NCI-H1436 treated with DMSO at 0.1 percent for 48 hours (cell line): ENCODE results near the gene NUBP2.
A peak's percentile ranks its signal among the peaks of the same experiment; 100 is the strongest.

Experiments used
- DNase-seq: peaks from one replicate; lab custom pipeline; 2025; lab: John Stamatoyannopoulos, UW

NUBP2 gene

DNA sequence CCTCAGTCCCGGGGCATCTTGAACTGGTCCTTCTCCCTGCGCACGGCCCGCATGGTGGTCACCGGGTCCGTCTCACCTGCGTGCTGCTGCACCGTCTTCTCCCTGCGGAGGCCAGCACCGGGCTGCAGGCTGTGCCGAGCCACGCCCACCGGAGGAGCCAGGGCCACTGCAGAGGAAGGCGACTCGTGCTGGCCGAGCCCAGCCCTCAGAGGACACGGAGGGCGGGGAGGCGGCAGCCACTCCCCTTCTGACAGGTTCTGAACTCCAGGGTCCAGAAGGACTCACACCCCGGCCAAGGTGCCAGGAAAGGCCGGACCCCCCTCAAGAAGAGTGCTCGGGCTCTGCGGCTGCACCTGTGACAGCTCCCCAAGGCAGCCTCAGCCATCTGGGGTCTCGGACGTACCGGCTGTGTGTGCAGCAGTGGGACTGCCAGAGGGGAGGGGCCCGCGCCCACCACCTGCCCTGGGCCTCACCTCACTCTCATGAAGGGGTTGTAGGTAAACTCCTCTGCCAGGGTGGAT is 26.6 kb downstream of the NUBP2 start:
- no peak for DNase-seq

DNA sequence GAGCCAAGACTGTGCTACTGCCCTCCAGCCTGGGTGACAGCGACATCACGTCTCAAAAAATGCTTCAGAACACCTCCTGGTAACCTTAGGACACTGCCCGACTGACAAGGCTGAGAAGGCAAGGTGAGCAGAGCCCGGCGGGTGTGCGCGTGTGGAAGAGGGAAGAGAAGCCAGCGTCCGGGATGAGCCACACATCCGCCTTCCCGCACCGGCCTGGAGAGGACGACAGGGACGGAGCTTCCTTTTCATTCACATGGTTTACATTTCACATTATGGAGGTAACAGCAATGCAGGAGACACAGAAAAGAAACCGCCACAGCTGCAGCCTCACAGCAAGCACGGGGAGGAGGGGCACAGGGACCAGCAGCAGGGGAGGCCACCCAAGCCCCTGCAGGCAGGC is 27.3 kb downstream of the NUBP2 start:
- no peak for DNase-seq

DNA sequence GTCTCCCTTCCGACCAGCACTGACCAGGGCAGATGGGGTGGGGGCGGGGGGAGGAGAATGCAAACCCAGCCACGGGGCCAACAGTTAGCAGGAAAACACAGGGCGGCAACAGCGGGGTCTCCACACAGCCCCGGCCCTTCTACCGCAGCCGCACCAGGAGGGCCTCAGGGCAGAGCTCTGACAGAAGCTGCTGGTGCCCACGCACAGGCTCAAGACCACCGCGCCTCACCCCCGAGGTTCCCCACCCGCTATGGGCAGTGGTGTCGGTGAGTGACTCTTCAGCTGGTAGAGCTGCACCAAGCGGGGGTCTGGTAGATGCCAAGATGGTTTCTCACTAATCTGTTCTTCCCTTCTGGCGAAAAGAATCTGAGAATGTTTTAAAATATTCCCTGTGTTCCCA is 27.8 kb downstream of the NUBP2 start:
- no peak for DNase-seq

DNA sequence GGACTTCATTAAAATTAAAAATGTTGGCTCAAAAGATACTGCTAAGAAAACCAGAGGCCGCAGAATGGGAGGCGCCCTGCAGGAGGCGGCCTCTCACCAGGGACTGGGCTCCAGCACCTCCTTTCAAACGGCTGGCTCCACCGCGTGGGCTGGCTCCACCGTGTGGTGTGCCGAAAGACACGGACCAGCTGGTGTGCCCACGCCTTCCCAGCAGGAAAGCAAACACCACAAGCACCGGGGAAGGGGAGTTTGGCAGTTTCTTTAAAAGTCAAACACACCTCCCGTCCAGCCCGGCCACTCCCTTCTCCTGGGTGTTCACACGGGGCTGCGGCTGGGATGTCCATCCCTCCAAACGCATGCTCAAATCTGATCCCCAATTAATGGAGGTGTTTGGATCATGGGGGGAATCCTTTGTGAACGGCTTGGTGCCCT is 30.0 kb downstream of the NUBP2 start:
- DNase-seq = no peak

DNA sequence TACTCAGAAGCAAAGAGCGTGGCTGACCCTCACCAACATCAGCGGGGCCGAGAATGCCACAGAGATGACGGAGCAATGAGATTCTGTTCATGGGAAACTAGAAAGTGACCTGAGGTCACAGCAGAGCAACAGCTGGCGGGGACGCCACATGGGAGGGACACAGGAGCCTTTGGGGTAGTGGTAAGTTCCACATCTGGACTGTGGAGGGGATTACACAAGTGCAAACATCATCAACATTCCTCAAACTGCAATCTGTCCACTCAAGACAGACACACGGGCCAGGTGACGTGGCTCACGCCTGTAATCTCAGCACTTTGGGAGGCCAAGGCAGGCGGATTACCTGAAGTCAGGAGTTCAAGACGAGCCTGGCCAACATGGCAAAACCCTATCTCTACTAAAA is 32.7 kb downstream of the NUBP2 start:
- no peak for DNase-seq

DNA sequence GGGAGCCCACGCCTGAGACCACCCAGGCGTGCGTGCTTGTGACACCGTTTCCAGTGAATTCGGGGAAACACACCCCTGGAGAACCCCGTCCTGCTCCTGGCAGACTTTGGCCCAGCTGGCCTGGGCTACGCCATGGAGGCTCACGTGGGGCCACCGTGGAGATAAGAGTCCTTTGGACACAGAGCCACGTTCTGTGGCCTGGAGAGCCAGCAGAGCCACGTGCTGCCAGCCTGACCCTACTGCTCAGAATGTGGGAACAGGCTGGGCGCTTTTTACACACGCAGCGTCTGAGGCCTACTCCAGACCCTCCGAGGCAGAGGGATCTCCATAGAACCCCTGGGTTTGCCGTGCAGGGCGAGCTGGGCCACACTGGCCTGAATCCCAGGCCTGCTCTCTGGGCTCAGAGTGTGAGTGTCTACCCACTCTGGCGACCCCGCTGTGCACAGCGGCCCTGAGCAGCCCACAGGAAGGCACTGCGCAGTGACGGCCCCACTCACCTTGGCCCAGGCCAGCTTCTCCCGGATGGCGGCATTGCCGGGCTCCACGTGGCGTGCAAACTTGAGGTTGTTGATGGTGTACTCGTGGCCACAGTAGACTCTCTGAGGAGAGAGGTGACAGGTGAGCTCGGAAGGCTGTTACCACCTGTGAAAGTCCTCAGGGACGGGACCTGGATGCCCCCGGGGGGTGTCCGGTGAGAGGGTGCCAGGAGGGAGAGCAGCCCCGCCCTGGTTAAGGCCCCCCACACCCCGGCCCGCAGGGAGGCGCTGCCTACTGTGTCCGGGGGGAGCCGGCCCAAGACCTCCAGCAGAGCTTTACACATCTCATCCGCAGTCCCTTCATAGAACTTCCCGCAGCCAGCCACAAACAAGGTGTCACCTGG is 33.9 kb downstream of the NUBP2 start:
- DNase-seq = no peak

DNA sequence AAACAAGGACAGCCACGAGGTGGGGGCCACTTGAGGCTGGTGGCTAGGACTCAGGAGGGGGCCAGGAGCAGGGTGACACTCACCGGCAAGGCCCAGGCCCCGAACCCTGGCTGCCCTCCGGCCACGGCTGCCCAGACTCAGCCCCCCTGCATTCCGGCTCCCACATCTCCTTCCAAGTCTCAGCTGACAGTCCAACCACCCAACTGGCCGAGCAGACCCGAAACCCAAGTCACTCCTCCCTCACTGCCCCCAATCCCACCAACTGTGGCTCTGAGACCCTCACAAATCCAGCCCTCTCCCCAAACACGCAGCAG is 34.5 kb downstream of the NUBP2 start:
- no peak for DNase-seq

DNA sequence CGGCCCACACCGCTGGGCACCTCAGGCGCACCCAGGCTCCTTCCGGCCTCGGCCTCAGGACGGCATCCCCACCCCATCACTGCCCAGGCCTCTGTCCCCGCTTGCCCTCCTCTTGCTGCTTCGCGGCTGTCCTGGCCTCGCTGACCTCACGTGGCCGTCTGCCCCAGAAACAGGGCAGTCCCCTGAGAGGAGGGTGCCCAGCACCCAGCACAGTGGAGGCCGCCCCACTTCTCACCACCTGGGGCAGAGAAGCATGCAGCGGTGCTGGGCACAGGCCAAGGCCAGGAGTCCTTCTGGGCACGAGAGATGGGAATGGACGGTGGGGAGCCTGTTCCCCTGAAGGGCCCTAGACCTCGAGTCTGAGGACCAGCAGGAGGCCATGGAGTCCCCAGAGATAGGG is 35.0 kb downstream of the NUBP2 start:
- DNase-seq = no peak

DNA sequence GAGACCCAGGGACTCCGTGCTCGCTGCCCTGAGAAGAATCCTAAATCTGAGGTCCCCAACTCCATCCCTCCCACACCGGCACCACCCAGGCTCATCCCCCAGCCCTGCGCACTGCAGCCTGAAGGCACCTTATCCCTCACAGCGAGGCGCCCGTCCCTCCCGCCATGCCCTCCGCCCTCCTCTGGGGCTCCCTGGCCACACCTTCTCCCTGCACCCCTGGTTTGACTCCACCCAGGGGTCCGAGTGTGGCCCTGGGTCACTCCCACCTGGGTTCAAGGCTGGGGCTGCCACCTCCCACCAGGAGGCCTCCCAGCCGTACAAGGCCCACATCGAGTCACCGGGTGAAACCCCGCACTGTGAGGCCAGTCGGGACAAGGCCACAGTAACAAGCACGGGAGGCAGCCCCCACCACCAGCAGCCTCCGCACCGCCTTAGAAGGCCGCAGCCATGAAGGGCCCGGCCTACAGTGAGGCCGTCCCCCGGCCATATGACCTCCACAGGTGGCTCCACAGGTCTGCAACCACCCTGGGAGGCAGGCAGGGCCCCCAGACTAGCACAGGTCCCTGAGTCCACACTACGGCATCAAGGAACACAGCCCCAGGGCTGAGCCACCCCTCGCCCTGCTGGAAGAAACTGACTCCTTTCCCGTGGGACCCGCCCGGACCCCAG is 35.6 kb downstream of the NUBP2 start:
- no peak for DNase-seq

DNA sequence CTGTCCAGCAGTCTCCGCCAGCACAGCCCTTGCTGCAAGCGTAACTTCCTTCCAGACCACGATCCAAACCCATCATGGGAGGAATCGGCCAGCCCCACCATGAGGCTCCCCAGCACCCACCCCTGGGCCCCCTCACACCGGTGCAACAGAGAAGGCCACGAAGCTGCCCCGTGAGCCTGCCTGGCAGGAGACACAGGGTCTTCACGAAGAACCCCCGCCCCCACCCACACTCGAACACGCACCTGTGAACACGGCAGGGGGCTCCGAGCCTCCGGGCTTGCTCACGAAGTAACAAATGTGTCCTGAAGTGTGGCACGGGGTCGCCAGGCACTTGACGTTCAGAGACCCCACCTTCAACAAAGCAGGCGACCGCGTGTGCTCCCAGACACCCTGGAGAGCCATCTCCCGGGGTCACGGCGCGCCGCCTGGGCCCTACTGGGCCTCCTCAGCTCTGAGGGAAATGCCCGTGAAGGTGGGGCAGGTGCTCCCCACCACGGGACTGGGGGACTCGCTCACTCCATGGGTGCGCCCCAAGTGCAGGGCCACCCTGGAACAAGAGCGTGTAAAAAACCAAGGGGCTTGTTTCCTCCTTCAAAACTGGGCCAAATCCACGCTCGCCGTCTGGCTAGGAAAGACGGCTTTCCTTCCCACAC is 36.2 kb downstream of the NUBP2 start:
- no peak for DNase-seq

DNA sequence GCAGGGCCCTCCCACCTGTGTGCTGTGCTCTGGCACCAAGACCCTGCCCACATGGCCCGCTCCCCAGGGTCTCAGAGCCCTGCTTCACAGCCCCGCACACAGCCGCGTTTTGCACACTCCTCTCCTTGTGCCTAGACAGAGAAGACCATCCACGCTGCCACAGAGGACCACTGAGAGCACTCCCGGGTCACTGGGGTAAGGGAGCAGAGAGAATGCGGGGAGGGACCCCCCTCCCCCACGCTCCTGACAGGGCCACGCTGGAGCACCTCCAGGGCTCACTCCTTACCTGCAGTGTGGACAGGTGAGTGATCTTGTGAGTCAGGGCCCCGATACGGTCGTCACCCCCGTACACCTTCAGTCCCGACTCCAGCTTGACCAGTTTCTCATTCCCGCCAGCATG is 36.9 kb downstream of the NUBP2 start:
- DNase-seq = no peak

DNA sequence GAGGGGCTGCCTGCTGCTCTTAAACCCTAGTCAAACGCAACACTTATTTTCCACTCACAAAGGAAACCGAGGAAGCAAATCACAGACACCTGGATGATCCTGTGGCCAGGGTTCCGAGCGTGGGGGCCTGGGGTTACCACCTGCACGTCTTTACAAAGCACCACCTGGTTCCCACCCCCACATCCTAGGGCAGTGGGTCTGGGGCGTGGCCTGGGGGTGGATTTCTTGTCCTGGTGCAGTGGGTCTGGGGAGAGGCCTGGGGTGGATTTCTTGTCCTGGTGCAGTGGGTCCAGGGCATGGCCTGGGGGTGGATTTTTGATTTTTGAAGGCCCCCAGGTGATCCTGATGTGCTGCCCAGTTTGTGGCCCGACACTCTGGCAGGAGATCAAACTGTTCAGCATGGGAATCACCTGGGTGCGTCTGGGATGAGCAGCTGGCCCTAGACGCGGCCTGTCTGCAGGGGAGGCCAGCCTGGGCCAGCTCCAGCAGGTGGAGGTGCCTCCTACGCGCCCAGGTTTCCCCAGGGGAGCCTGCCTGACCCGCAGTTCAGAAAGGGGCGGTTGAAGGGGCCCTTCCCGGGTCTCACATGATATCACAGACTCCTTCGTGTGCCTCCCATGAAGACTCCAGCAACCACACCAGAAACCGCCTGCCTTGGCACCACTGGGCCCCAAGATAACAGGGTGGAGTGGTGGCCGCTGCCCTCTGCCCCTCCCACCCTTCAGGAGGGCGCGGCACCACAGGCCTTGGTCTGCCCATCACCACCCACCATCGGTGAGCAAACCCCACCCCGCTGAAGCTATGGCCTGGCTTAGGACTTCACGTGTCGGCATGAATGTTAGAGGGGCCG is 37.6 kb downstream of the NUBP2 start:
- DNase-seq = no peak

DNA sequence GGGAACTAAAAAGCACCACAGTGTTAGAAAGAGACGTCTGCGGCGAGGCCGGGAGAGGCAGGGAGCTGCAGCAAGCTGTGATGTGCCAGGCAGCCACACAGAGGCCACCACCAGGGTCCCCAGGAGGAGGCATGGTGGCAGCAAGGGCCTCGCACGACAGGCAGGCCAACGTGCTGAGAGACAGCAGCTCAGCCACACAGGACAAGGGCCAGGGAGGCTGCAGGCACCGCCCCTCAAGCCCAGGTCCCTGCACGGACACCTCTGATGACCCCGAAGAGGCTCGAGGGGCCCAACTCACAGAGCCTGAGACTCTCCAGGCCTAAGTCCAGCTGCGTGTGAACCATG is 38.2 kb downstream of the NUBP2 start:
- DNase-seq = no peak

DNA sequence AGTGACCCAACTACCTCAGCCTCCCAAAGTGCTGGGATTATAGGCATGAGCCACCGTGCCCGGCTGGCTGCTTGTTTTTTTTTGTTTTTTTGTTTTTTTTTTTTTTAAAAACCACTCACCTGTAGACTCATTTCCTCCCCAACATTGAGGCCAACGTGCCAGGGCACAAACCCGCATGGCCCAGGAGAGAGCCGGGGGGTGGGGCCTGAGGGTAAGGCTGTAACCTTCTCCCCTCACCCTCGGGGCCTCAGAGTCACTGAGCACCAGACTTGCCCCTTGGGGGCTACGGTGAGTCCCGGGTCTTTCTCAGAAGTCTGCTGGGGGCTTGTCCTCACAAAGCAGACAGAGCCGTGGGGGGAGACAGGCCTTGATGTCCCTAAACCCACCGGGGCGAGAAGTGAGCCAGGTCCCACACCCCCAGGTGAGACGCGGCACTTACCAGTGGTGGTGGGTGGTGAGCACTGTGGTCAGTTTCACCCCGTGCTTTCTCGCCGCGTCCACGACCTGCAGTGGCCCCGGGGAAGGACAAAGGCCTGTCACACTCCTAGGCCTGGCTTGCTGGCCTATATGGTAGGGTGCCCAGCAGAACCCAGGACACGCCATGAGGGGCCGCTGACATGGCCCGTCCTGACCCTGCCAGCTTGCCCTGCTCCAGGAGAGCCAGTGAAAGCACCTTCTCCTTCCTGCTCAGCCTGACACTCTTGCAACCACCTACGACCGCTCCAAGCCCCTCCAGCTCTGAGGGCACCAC is 39.3 kb downstream of the NUBP2 start:
- no peak for DNase-seq

DNA sequence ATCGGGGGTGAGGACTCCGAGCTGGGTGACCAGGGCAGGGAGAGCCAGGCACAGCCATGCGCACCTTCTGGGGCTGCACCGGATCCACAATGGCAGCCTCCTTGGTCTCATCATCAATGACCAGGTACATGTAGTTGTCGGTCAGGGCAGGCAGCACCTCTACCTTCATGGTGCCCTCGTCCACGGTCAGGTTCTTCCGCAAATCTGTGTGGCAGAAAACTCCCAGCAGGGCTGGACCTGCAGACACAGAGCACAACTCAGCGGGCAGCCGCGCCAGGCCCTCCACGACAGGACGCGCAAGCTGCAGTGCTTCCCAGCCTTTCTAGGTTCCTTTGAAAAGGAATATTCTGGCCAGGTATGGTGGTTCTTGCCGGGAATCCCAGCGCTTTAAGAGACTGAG is 40.0 kb downstream of the NUBP2 start:
- no peak for DNase-seq

DNA sequence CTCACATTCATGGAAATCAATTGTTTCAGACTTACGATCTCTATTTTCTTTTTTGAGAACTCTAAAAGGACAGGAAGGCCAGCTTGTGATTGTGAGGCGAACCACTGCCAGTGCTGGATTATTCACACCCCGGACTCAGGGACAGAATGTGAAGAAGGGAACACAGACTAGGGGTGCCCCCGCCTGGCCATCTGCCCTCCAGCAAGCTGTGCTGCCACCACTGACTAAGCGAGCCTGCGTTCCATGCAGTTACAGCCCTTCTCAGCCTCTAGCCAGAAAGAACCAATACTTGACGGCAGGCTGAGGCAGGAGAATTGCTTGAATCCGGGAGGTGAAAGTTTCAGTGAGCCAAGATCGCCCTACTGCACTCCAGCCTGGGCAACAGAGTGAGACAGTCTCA is 41.1 kb downstream of the NUBP2 start:
- no peak for DNase-seq

DNA sequence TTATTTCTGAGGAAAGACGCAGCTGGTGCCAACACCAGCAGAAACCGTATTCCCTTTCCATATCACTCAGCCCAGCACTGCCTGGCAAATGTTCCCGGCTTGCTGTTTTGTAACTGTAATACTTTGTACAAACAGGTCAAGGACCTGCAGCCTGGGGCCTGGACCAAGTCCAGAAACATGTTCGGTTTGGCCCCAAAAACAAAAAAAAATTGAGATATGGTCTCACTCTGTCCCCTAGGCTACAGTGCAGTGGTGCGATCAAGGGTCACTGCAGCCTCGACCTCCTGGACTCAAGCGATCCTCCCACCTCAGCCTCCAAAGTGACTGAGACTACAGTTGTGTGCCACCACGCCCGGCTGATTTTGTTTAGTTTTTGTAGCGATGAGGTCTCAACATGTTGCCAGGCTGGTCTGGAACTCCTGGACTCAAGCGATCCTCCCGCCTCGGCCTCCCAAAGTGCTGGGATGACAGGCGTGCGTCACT is 42.7 kb downstream of the NUBP2 start:
- no peak for DNase-seq

DNA sequence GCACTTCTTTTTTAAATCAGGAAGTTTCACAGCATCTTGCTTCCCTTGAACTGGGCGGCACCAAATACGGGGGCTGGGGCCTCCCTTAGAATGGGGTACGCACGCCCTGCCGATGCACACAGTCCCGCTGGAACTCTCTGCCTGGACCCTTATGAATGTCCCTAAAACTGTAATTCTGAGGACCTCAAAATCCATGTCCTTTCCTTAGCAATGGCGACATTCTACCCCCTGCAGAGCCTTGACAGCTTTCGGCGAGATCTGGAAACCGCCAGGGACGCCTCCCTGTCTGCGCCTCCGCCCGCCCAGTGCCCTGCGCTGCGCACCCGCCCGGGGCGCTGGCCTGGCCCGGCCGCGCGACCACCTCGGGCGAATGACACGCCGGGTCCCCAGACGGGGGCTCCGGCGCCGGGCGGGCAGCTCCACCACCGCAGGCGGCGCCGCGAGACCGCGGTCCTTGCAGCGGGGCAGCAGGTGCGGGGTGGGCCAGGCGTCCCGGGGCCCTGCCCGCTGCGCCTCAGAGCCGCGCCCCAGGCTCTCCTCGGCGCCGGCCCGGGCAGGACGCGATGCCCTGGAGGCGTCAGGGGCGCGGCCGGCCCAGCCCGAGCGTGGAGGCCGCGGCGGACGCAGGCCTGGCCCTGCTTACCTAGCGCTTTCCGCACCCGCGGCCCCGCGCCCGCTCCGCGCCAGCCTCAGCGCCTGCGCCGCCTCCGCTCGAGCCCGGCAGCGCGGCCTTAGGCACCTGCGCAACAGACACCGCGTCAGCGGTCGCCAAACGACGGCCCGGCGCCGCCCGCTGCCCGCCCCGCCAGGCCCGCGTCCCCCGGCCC is 43.3 kb downstream of the NUBP2 start:
- no peak for DNase-seq

DNA sequence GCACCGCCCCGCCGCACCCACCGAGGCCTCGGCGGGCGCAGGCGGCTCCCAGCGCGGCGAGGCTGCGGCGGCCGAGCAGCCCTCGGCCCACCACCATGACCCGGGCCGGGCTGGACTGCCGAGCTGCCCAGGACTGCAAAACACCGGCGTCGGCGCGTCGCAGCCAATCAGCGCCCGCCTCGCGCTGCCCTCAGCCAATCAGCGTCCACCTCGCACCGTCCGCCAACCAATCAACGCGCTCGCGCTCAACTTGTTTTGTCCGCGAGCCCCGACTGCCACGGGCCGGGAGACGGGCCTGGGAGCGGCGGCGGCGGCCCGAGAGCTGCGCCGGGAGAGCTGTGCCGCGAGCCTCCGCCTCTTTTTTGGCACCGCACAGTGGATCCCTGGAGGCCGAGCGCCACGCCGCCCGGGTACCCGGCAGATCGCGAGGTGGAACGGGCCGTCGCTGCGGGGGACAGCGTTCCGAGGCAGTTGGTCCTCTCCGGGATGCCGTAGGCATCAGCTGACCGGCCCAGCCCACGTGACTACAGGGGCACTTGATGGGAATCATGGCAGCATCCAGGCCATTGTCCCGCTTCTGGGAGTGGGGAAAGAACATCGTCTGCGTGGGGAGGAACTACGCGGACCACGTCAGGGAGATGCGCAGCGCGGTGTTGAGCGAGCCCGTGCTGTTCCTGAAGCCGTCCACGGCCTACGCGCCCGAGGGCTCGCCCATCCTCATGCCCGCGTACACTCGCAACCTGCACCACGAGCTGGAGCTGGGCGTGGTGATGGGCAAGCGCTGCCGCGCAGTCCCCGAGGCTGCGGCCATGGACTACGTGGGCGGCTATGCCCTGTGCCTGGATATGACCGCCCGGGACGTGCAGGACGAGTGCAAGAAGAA is 44.2 kb downstream of the NUBP2 start, which contains the start of the genes FAHD1 and HAGH:
FAHD1 (plus strand) TSS at position 516 of the 883 bp plus-strand sequence; CDS start at position 549, 33 bp downstream.
HAGH (minus strand) TSS at position 135 of the 883 bp plus-strand sequence; CDS start at position 97, 38 bp downstream.
- peak; percentile 44 for DNase-seq
